GM19351 (cell line): Measurements from ENCODE around the gene ACAD9.
"Not testable (repeated sequence)": the region's sequence is repeated elsewhere in the genome, so short reads cannot be mapped to it uniquely, and the experiment has no call there.

Source experiments
- ATAC-seq: cut with Tn5 transposase; IDR thresholded peaks from one replicate; pipeline ENCODE4 v1.9.1; 2021; ENCODE audit warnings: mild to moderate bottlenecking, moderate library complexity; ENCODE audit not compliant: unreplicated experiment

ACAD9 gene

DNA sequence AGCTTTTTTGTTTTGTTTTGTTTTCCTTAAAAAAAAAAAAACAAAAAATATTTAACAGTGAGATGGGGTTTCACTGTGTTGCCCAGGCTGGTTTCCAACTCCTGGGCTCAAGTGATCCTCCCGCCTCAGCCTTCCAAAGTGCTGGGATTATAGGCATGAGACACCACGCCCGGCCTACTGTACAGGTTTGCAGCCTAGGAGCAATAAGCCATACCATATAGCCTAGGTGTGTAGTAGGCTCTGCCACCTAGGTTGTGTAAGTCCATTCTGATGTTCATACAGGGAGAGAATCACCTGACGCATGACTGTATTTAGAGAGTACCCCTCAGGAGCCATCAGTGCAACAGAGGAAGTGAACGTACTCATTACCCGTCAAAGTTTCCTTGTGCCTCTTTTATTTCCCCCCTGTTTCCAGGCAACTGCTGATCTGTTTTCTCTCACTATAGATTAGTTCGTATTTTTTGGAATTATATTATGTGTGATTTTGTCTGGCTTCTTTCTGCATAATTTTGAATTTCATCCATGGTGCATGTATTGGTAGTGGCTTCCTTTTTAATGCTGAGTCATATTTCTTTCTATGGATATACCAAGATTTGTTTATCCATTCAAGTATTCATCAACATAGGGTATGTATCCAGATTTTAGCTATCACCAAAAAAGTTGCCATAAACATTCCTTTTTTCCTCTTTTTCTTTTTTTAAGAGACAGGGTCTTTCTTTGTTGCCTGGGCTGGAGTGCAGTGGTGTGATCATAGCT, 9.9 kb downstream of the ACAD9 start:
- no peak for ATAC-seq

DNA sequence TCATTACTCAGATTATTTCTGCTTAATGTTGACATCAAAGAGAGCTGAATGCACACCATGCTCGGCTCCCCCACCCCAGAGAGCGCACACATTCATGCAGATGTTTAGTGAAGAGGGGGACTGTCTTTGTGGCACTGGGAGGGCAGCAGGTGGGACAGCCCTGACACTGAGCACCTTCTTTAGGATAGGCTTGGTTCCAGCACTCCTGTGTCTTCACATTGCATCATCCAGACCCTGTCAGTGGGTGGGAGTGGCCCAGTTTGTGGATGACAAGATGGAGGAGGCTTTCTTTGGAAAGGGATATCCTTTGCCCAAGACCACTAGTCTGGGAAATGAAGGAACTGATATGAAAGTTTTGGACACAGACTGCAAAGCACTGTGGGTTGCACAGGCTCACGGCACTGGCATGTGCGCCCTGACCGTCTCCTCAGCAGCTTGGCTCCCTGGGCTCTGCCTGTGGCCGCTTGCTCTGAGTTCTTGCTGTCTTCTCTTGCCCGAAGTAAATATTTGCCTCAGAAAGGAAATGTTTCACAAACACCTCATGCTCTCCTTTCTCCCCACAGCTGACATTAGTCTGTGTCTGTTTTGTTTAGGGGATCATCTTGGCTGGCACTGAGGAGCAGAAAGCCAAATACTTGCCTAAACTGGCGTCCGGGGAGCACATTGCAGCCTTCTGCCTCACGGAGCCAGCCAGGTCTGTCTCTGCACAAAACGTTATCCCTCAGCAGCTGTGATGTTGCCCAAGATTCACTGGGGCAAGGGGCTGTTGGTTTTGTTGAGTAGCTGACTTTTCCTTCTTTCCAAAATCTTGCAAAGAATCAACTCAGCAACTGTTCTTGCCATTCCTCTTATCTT, 16.6 kb downstream of the ACAD9 start:
- ATAC-seq: no peak

DNA sequence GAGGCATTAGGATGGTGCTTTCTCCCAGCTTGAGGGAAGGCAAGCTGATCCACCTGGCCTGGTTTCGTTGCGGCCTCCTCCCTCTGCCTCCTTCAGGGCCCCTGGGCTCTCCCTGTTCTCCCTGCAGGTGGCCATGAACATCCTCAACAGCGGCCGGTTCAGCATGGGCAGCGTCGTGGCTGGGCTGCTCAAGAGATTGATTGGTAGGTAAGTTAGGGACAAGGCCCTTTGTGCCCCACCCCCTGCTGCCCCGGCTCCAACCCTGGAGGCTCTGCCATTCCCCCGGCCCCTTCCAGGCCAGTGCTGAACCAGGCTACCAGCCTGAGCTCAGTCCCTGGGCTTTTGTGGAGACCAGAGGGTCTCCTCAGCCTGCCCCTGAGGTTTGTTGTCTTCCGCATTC, 23.0 kb downstream of the ACAD9 start:
- ATAC-seq: no peak

DNA sequence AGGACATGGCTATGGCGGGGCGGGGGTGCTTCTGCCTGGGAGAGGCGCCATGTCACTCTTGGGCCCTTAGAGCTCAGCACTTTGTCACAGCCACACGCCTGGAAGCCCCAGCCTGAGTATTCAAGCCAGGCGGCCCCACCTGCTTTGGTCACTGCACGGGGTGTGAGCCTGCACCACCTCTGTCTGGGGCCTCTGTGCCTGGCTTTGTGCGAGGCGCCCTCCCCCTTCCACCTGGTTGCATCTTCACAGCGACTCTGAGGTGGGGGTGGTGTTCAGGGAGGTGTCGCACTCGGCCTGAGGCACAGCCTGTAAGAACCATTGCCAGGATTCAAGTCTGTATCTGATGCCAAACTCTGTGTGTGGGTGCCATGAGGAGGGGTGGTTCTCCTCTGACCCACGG, 24.1 kb downstream of the ACAD9 start:
- ATAC-seq: no peak

DNA sequence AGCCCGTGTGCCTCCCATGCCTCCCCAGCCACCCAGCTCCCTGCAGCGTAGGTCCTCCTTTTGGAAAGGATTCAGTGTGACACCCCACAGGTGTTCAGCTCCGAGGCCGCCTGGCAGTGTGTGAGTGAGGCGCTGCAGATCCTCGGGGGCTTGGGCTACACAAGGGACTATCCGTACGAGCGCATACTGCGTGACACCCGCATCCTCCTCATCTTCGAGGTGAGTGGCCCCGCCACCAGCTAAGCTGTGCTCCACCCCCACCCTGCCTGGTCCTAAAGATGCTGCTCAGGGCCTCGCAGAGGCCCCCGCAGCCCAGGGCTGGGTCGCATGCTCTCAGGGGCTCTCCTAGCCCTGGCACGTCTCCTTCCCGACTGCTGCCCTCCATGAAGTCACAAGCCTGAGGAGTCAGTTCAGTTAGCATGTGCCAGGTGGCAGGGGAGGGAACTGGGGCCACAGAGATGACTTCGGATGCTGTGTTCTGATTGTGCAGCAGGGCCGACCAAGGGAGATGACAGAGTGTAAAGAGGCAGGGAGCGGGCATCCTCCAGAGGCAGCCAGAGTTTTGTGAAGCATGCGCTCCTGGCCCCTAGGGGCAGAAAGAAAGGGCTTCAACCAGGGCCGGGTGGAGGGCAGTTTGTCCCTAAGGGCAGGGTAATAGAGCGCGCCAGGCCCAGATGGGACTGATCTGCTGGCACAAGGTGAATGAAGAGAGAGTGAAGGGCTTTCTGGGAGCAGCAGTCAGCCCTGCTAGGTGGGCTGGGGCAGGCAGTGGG, 26.8 kb downstream of the ACAD9 start:
- no peak for ATAC-seq

DNA sequence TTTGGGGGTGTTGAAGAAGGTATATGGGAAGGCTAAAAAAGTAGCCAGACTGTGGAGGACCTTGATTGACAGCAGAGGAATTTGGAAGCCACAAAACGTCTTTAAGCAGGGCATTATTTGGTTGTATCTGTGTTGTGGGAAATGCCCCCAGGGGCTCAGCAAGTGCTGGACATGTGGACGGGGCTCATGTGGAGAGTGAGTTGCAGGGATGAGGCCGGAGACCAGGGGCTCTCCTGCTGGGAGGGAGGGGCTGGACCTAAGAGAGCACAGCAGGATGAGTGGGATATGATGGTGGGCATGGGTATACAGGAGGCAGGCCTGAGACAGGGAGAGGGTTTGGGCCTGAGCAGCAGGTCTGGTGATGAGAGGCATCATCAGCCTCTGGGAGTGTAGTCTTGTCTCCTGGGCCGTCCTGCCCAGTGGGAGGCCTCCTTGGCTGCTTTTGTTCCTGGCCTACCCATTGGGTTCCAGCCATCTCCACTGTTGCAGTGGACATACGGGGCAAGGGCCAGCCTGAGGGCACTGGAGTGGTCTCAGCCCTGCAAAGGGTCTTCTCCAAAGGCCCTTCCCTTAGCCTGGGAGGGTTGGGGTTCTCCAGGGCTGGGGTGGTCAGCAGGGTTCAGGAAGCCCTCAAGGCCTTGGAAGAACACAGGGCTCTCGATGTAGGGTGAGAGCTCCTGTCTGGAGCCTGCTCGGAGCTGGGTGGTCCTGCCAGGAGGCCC, 27.5 kb downstream of the ACAD9 start:
- ATAC-seq: no peak

DNA sequence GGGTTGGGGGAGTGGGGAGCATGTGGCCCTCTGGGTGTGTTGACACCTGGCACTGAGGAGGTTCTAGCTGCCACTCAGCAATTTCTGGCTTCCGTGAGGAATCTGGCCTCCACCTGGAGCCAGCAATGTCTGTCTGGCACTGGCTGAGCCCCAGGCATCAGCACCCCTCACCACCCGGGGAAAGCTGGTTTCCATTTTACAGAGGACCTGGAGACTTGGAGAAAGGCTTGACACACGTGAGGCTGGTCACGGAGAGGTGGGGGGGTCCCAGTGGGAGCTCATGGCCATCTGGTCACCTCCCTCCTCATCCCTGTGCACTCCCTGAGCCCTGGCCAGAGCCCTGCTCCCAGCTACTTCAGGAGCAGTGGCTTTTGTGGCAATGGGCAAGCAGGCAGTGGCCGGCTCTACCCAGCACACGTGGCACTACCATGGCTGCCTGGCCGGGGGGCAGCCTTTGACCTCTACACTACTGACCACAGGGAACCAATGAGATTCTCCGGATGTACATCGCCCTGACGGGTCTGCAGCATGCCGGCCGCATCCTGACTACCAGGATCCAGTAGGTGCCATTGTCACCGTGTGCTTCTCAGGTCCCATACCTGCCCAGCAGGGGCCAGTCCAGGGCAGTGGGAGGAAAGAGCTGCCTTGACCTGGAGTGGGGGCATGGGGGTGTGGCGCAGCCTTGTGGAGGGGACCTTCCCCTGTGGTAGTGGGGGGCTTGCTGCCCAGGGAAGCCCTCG, 28.5 kb downstream of the ACAD9 start:
- no peak for ATAC-seq

DNA sequence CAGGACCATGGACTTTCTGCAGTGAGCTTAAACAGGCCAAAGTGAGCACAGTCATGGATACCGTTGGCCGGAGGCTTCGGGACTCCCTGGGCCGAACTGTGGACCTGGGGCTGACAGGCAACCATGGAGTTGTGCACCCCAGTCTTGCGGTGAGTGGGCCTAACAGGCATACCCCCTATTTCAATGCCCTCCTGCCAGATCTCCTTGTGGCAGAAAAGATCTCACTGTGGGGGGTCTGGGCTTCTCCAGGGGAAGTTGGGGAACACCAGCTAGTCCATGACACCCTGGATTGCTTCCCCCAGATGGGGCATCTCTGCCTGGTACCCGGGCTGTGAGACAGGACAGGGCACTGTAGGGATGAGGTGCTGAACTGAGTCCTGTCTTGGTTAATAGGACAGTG, 29.5 kb downstream of the ACAD9 start:
- no peak for ATAC-seq

DNA sequence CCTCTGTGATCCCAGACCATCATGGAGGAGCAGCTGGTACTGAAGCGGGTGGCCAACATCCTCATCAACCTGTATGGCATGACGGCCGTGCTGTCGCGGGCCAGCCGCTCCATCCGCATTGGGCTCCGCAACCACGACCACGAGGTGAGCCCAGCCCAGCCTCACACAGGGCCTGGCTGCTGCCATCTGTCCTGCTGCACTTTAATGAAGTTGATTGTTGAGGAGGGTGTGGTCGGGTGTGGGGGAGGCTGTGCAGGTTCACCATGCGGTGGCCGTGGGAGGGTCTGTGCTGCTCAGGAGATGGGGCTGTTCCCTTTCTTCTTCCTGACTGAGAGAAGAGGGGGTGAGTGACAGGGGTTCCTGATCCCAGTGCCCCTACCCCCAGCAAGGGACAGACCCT, 30.6 kb downstream of the ACAD9 start:
- ATAC-seq: no peak

DNA sequence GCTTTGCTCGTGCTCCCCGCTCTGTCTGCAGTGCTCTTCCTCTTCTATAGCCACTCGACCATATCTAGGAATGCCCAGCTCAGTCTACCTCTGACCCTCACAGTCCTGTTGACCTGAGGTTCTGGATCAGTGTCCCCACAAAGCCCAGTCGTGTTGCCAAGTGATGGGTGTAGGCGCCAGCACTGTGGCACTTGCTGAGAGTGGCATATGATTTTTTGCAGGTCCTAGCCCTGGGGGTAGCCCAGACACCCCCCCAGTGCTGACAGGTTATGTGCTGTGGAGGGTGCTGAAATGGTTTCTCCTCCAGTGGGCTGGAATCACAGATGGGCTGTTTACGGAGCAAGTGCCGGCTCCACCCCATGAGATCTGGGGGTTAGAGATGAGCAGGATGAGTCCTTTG, 32.5 kb downstream of the ACAD9 start:
- no peak for ATAC-seq

DNA sequence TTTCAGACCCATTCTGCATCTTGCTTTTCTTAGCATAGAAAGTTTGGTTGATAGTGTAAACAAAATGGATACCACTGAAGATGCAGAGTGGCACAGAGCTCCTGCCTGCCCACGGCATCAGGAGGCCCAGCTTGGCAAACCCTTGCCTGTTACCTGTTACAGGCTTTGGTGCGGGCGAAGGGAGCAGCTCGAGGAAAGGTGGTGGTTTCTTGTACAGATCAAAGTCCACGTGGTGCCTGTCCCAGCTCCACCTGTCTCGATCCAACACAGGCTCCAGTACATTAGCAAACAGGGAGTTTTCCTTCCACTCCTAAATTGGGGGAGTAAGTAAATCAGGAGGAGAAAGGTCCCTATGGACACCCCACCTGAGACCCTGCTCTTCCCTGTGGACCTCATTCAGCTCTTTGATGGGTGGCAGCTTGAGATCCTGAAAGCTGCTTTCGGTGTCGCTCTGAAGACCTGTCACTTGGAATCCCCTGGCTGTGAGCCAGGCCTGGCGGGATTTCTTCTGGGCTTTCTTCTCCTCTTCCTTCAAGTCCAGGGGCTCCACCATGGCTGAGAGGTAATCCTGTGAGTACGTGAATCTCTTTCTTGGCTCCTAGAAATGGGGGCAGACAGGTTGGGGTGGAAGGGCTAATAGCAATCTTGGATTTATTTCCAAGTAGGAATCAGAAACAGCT, 35.7 kb downstream of the ACAD9 start:
- ATAC-seq: no peak

DNA sequence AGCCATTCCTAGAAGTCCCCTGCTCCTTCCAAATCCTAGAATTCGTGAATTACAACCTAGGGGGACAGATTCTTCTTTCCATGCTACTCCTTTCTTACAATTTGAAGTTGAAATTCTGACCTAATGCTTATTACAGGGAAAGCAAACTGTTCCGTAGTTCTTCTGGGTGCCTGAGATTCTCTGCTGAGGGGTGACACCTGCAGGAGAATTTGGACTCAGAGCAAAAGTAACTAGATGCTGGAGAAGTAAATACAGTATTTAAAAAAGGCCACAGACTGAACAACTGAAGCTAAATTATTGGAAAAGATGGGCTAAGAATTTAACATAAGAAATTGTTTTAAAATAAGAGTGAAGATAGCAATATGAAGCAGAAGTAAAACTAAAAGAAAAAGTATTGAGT, 37.9 kb downstream of the ACAD9 start:
- ATAC-seq: no peak

DNA sequence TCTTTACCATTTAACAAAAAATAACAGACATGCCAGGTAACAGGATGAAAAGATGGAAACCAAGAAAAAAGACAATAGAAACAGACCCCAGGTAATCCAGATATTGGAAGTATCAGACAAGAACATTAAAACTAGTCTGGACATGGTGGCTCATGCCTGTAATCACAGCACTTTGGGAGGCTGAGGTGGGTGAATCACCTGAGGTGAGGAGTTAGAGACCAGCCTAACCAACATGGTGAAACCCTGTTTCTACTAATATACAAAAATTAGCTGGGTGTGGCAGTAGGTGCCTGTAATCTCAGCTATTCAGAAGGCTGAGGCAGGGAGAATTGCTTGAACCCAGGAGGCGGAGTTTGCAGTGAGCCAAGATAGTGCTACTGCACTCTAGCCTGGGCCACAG, 40.6 kb downstream of the ACAD9 start:
- no peak for ATAC-seq

DNA sequence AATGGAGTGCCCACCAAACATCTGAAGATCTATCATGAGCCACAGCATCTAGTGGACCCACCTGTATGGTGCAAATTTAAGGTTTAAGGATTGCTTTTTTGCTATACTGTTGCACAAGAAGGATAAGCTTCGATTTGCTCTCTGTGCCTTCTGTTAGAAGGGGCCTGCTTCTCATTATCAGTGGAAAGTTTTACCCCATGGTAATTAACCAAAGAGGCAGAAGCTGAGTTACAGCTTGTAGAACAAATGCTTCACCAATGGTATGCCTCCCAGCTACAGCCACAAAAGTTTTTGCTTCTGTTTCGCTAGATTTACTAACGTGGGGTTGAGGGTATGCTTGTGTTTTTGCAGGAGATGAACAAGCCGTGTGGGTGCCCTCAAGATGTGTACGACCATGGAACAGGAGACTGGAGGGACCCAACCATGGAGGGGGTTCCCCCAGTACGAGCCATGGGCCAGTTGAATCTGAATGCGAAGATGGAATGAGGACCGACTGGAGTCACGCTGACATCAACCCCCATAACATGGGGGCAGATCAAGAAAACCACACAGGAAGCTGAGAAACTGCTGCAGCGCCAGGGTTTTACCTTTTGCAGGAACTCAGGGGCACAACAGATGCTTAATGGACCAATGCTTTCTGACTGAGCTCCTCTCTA, 43.5 kb downstream of the ACAD9 start:
- no peak for ATAC-seq

DNA sequence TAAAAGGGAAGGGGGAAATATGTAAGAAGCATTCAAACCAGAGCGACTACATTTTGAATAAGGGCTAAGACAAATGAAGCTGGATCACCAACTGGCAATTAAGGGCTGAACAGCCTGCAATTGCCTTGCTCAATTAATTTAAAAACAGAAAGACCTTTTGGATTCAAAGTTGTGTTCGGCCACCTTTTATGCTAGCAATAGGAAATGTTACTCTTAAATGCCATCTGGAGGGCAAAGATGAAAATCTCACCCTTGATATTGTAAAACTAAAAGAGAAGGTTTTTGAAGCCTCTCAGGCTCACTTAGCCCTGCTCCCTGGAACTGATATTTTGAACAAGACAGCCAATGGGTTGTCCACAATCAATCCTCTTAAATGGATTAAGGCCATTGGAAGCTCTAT, 44.2 kb downstream of the ACAD9 start:
- ATAC-seq: no peak

DNA sequence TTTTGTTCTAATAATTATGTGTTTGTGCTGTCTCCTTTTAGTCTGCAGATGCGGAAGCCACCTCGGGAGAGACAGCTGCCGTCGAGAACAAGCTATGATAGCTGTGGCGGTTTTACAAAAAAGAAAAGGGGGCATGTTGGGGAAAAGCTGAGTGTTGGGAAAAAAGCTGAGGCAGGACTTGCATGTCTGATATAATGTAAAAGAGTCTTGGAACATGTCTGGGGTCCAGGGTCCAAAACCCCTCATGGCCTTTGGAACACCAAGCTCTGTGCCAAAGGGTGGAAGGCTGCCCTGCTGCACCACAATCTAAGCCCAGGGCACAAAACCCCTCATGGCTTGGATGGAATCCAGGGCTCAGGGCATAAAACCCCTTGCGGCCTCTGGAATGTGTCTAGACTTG, 44.6 kb downstream of the ACAD9 start:
- ATAC-seq: not testable (repeated sequence)

DNA sequence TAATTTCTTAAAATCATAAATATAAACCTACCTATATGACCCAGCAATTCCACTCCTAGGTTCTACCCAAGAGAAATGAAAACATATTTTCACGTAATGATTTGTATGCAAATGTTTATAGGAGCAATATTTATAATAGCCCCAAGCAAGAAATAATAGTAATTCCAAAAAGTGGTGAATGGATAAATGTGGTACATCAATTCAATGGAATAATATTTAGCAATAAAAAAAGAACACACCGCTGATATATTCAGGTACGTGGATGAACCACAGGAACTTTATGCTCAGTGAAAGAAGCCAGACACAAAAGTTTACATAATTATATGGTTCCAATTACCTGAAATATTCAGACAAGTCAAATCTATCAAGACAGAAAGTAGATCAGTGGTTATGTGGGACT, 49.9 kb downstream of the ACAD9 start:
- ATAC-seq: no peak

DNA sequence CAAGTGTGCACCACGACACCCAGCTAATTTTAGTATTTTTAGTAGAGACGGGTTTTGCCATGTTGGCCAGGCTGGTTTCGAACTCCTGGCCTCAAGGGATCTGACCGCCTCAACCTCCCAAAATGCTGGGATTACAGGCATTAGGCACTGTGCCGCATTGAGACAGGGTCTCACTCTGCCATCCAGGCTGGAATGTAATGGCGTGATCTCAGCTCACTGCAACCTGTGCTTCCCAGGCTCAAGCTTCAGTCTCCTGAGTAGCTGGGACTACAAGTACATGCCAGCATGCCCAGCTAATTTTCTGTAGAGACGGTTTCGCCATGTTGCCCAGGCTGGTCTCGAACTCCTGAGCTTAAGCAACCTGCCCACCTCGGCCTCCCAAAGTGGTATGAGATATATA, 51.6 kb downstream of the ACAD9 start:
- ATAC-seq: no peak

DNA sequence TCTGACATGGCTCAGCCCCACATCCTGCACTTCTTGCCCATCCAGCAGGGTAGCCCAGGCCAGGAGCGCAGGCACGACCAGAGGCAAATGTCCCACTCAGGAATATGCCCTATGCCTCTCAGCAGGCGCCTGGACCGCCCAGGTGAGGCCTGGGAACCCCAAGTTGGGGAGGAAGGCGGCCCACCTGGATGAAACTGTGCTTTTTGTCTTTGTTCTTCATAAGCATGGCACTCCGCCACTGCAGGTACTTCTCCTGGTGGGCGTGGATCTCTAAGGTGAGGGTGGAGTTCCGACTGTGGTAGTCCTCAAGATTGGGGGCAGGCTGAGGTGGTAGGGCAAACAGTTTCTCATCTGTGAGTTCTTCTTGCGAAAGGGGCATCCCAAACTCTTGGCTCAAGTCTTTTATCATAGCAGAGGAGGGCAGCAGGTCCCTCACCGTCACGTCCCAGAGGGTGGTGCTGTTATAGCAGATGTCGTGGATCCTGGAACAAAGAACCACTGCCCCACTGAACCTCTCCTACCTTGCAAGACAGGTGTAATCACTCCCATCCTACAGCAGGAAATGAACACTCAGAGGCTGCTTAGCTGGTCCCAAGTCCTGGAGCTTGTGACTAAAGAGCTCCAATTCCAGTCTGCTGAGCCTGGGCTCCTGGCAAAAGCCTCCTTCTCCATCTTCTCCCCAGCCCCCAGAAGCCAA, 53.2 kb downstream of the ACAD9 start:
- no peak for ATAC-seq
